Stimulated activated CD4-positive, alpha-beta T cell treated with anti-CD3 and anti-CD28 coated beads, TNF-alpha, amount 100 ng/mL, for 24 hours (primary cell): ENCODE results near the gene FLT4.
"Not testable (repeated sequence)": the region's sequence is repeated elsewhere in the genome, so short reads cannot be mapped to it uniquely, and the experiment has no call there.

ENCODE experiments used
- DNase-seq, 3 experiments: peaks; one replicate each; pipeline ENCODE4 v3.0.0-alpha.2; 2020; ENCODE audit warnings: low read depth in 3 of 3

The FLT4 gene

GRCh38 chr5:180649297-180650039, at the start of gene FLT4:
TSS of gene FLT4 (minus strand) at chr5:180649600. CDS start at chr5:180649545, 55 bp downstream.
- no peak for DNase-seq

GRCh38 chr5:180699042-180699441, 49.6 kb upstream of the FLT4 start:
- no peak for DNase-seq

- DNase-seq, result no peak
These were observed 46.7 kb upstream of the FLT4 start for GRCh38 chr5:180696116-180696515.

- no peak for DNase-seq
These were observed 43.0 kb upstream of the FLT4 start for GRCh38 chr5:180692429-180692828.

- DNase-seq, result no peak
These were observed 41.6 kb upstream of the FLT4 start for GRCh38 chr5:180691046-180691445.

GRCh38 chr5:180690562-180690961, 41.2 kb upstream of the FLT4 start:
- no peak for DNase-seq

- no peak for DNase-seq
These were observed 40.4 kb upstream of the FLT4 start for GRCh38 chr5:180689775-180690174.

GRCh38 chr5:180689071-180689694, 39.8 kb upstream of the FLT4 start:
- DNase-seq, result peak in 2 of 3 experiments; percentile 10 to 31

- DNase-seq, result peak in 1 of 3 experiments; percentile 22
These were observed 39.1 kb upstream of the FLT4 start for GRCh38 chr5:180688330-180689070.

GRCh38 chr5:180686799-180687198, 37.4 kb upstream of the FLT4 start:
- not testable (repeated sequence) for DNase-seq

GRCh38 chr5:180684623-180685161, 35.3 kb upstream of the FLT4 start:
- DNase-seq, result no peak

GRCh38 chr5:180683220-180683922, 34.0 kb upstream of the FLT4 start:
- no peak for DNase-seq

- no peak for DNase-seq
These were observed 33.2 kb upstream of the FLT4 start for GRCh38 chr5:180682560-180682959.

- not testable (repeated sequence) for DNase-seq
These were observed 32.6 kb upstream of the FLT4 start for GRCh38 chr5:180682008-180682407.

- not testable (repeated sequence) for DNase-seq
These were observed 28.9 kb upstream of the FLT4 start for GRCh38 chr5:180678319-180678718.

GRCh38 chr5:180675036-180675635, 25.7 kb upstream of the FLT4 start:
- DNase-seq, result no peak

- not testable (repeated sequence) for DNase-seq
These were observed 24.7 kb upstream of the FLT4 start for GRCh38 chr5:180674090-180674475.

GRCh38 chr5:180673371-180674089, 24.1 kb upstream of the FLT4 start:
- no peak for DNase-seq

- not testable (repeated sequence) for DNase-seq
These were observed 22.6 kb upstream of the FLT4 start for GRCh38 chr5:180671958-180672524.
